SK-N-SH (cell line): ENCODE data around the gene MAPK8IP3. TPM values are rescaled to one million over a fixed set of nuclear protein-coding genes. Genes with fewer than 3 reads are reported as not detected.

Source experiments
- CTCF ChIA-PET: fragments of 300-600, 350-600 bp; formaldehyde crosslinking; extraction: SDS; loops from one replicate; lab custom pipeline; 2021; lab: Yijun Ruan, JAX
- POLR2A ChIA-PET: fragments of 350-600 bp; sonication (Branson Sonifier 250); formaldehyde crosslinking; extraction: SDS; loops from one replicate; lab custom pipeline; 2020; ENCODE audit warnings: antibody characterized with exemption, inconsistent platforms; lab: Yijun Ruan, JAX
- DNase-seq: peaks from one replicate; pipeline ENCODE4 v3.0.0; 2012
- H2AFZ ChIP-seq: fragments of 200-600 bp; sonication (generic); 2 replicates; pipeline ENCODE4 v1.8.1; 2016; ENCODE audit warnings: antibody characterized with exemption, mild to moderate bottlenecking, low read depth
- H3F3A ChIP-seq: fragments of 200-600 bp; sonication (generic); replicated peaks from 2 replicates; pipeline ENCODE3; 2016; ENCODE audit warnings: antibody characterized with exemption, mild to moderate bottlenecking; ENCODE audit not compliant: insufficient read depth
- H3K27ac ChIP-seq, 2 experiments: fragments of 200-500 bp in 1 of 2; fragments of 200-600 bp in 1 of 2; sonication (Bioruptor generic) in 1 of 2; sonication (generic), shearing (Covaris generic) in 1 of 2; 2 replicates each; pipeline versions ENCODE4 v1.5.1 to v1.6.1; 2014 to 2016; ENCODE audit warnings: low read depth in 2 of 2, inconsistent platforms in 1 of 2, low read length in 1 of 2, mild to moderate bottlenecking in 1 of 2, mixed read lengths in 1 of 2
- H3K27me3 ChIP-seq: fragments of 200-600 bp; sonication (generic), shearing (Covaris generic); 2 replicates; pipeline ENCODE4 v1.6.1; 2016; ENCODE audit warnings: mixed run types; ENCODE audit not compliant: insufficient read depth
- H3K36me3 ChIP-seq, 2 experiments: fragments of 200-500 bp in 1 of 2; fragments of 200-600 bp in 1 of 2; sonication (Bioruptor generic) in 1 of 2; sonication (generic) in 1 of 2; replicated peaks in 1 of 2; 2 replicates each; pipeline versions ENCODE3 to v1.5.1; 2014 to 2016; ENCODE audit warnings: low read length in 1 of 2, mild to moderate bottlenecking in 1 of 2; ENCODE audit not compliant: insufficient read depth in 2 of 2, control insufficient read depth in 1 of 2
- H3K4me1 ChIP-seq, 2 experiments: fragments of 200-500 bp in 1 of 2; fragments of 200-600 bp in 1 of 2; sonication (Bioruptor generic) in 1 of 2; sonication (generic), shearing (Covaris generic) in 1 of 2; 2 replicates each; pipeline versions ENCODE4 v1.5.1 to v1.6.1; 2014 to 2016; ENCODE audit warnings: low read depth in 1 of 2, low read length in 1 of 2, mixed run types in 1 of 2; ENCODE audit not compliant: insufficient read depth in 2 of 2, control insufficient read depth in 1 of 2
- H3K4me2 ChIP-seq: fragments of 200-600 bp; sonication (generic), shearing (Covaris generic); 2 replicates; pipeline ENCODE4 v1.6.1; 2017; ENCODE audit warnings: mixed run types
- H3K4me3 ChIP-seq, 2 experiments: fragments of 200-500 bp in 1 of 2; fragments of 200-600 bp in 1 of 2; sonication (Bioruptor generic) in 1 of 2; sonication (generic), shearing (Covaris generic) in 1 of 2; 2 replicates each; pipeline versions ENCODE4 v1.5.1 to v1.8.1; 2014 to 2016; ENCODE audit warnings: low read depth in 2 of 2, inconsistent platforms in 1 of 2, low read length in 1 of 2, mild to moderate bottlenecking in 1 of 2, mixed read lengths in 1 of 2, moderate library complexity in 1 of 2
- H3K79me2 ChIP-seq: fragments of 200-600 bp; sonication (generic); 2 replicates; pipeline ENCODE4 v1.8.1; 2017; ENCODE audit warnings: mild to moderate bottlenecking; ENCODE audit not compliant: insufficient read depth
- H3K9ac ChIP-seq: fragments of 200-600 bp; sonication (generic); 2 replicates; pipeline ENCODE4 v1.6.1; 2017; ENCODE audit warnings: mixed run types
- H3K9me2 ChIP-seq: fragments of 200-600 bp; sonication (generic); 2 replicates; pipeline ENCODE4 v1.6.1; 2017; ENCODE audit warnings: mixed run types
- H3K9me3 ChIP-seq: fragments of 200-600 bp; sonication (generic); 2 replicates; pipeline ENCODE4 v1.6.1; 2017; ENCODE audit warnings: mixed run types, mild to moderate bottlenecking, moderate library complexity
- H4K20me1 ChIP-seq: fragments of 200-600 bp; sonication (generic); 2 replicates; pipeline ENCODE4 v1.6.1; 2017; ENCODE audit warnings: mild to moderate bottlenecking, mixed run types; ENCODE audit not compliant: insufficient read depth
- CHD2 ChIP-seq: fragments of 150-350 bp; IDR thresholded peaks from 2 replicates; pipeline ENCODE4 v1.6.1; 2018; ENCODE audit warnings: low read length; ENCODE audit not compliant: partially characterized antibody
- FOSL2 ChIP-seq: IDR thresholded peaks from 2 replicates; pipeline ENCODE4 v1.4.0; 2012; ENCODE audit warnings: low read depth, mild to moderate bottlenecking, moderate library complexity, borderline replicate concordance
- FOXM1 ChIP-seq: IDR thresholded peaks from 2 replicates; pipeline ENCODE4 v1.4.0; 2012; ENCODE audit warnings: low read depth, mild to moderate bottlenecking
- GATA2 ChIP-seq: sonication (generic); formaldehyde crosslinking; IDR thresholded peaks from 2 replicates; pipeline ENCODE4 v1.5.0; 2020; ENCODE audit warnings: mild to moderate bottlenecking, missing genetic modification reagents
- RCOR1 ChIP-seq: fragments of 150-350 bp; IDR thresholded peaks from 2 replicates; pipeline ENCODE4 v1.6.1; 2017; ENCODE audit warnings: antibody characterized with exemption, low read length
- SIN3A ChIP-seq: IDR thresholded peaks from 2 replicates; pipeline ENCODE4 v1.6.1; 2012; ENCODE audit warnings: low read depth, mild to moderate bottlenecking, low read length, moderate library complexity, borderline replicate concordance
- TCF12 ChIP-seq: IDR thresholded peaks from 2 replicates; pipeline ENCODE4 v1.4.0; 2012
- WGBS: methylation state at CpG from one replicate; pipeline ENCODE4 v1.1.6; 2017; ENCODE audit warnings: low lambda C conversion rate; 5-methylcytosine and 5-hydroxymethylcytosine counted together
- polyA plus RNA-seq, 3 experiments: library from polyadenylated mRNA; depleted of rRNA; stranded (reverse); fragments of >200 nt; gene quantifications; 2 replicates each; pipeline ENCODE4 v1.2.3, GENCODE V29; 2012
- TF ChIP-seq, protein P1 (sequence below): fragments of 150-350 bp; IDR thresholded peaks from 2 replicates; pipeline ENCODE4 v1.6.1; 2016; ENCODE audit warnings: mild to moderate bottlenecking, low read depth, low read length
- TF ChIP-seq, protein P2 (sequence below): IDR thresholded peaks from 2 replicates; pipeline ENCODE4; 2012
- TF ChIP-seq, protein P3 (sequence below): IDR thresholded peaks from 2 replicates; pipeline ENCODE4 v1.4.0; 2012; ENCODE audit warnings: low read depth, borderline replicate concordance
- TF ChIP-seq, protein P4 (sequence below): fragments of 200-600 bp; sonication (generic); IDR thresholded peaks from 2 replicates; pipeline ENCODE4 v1.6.1; 2017; ENCODE audit warnings: antibody characterized with exemption, mild to moderate bottlenecking, moderate library complexity

MAPK8IP3 gene
- polyA plus RNA-seq, 1 of the 3 experiments (the other 2 are of a cell fraction), result 57.3 TPM

DNA sequence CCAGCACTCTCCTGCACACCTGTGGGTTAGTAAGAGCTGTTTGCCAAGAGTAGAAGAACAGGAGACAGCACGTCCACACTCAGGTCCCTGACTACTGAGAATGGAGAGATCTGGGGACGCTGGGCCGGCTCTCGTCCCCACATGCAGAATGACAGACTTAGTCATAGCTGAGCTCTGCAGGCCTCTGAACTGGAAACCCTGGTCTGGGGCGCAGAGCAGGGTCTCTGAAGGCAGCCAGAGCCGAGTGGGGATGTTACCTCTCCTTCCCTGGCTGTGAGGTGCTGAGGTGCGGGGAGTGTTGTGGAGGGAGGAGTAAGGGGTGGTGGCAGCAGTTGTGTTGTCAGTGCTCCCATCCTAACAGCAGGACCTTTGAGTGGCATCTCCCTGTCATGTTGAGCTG, 35.1 kb upstream of the MAPK8IP3 start (continued):
- TF ChIP-seq FOSL2 (no peak), SIN3A (no peak), FOXM1 (no peak), RCOR1 (no peak)
- TF ChIP-seq, protein P1, sequence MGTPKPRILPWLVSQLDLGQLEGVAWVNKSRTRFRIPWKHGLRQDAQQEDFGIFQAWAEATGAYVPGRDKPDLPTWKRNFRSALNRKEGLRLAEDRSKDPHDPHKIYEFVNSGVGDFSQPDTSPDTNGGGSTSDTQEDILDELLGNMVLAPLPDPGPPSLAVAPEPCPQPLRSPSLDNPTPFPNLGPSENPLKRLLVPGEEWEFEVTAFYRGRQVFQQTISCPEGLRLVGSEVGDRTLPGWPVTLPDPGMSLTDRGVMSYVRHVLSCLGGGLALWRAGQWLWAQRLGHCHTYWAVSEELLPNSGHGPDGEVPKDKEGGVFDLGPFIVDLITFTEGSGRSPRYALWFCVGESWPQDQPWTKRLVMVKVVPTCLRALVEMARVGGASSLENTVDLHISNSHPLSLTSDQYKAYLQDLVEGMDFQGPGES, result no peak
- TF ChIP-seq, protein P2, sequence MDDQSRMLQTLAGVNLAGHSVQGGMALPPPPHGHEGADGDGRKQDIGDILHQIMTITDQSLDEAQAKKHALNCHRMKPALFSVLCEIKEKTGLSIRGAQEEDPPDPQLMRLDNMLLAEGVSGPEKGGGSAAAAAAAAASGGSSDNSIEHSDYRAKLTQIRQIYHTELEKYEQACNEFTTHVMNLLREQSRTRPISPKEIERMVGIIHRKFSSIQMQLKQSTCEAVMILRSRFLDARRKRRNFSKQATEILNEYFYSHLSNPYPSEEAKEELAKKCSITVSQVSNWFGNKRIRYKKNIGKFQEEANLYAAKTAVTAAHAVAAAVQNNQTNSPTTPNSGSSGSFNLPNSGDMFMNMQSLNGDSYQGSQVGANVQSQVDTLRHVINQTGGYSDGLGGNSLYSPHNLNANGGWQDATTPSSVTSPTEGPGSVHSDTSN, result no peak
- TF ChIP-seq, protein P3, sequence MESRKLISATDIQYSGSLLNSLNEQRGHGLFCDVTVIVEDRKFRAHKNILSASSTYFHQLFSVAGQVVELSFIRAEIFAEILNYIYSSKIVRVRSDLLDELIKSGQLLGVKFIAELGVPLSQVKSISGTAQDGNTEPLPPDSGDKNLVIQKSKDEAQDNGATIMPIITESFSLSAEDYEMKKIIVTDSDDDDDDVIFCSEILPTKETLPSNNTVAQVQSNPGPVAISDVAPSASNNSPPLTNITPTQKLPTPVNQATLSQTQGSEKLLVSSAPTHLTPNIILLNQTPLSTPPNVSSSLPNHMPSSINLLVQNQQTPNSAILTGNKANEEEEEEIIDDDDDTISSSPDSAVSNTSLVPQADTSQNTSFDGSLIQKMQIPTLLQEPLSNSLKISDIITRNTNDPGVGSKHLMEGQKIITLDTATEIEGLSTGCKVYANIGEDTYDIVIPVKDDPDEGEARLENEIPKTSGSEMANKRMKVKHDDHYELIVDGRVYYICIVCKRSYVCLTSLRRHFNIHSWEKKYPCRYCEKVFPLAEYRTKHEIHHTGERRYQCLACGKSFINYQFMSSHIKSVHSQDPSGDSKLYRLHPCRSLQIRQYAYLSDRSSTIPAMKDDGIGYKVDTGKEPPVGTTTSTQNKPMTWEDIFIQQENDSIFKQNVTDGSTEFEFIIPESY, result no peak

DNA sequence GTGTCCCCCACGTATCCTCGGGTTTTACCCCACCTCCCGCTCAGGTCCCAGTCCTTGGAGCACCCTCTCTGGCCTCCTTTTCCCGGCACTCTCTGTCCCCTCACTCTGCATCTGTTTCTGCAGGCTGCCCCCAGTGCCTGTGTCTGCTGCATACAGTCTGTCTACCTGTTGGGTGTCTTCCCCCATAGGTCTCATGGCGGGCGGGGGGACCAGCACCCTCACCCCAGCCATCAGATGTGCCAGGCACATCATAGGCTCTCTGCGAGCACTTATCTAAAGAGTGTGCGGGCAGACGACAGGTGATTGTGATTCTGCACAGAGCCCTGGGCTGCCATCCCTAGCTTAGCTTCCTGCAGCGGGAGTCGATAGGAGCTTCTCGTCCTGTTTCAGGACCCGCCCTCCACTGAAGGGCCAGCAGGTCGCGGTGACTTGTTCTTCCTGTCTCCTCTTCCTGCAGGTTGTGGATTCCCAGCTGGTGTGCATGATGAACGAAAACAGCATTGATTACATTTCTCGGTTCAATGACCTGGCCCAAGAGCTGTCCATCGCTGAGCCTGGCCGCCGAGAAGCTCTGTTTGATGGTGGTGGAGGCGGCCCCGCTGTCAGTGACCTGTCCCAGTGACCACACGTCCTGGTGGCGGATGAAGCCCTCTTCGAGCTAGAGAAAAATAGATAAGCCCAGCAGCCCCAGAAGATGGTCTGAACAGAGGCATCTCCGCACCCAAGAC, 32.4 kb upstream of the MAPK8IP3 start:
- no peak overlapping the region for H3K4me3 ChIP-seq
- H3K79me2 ChIP-seq, result peaks cover 8% of the 10 kb centered on the region
- POLR2A ChIA-PET, result no interaction called here
- H4K20me1 ChIP-seq, result no peaks in the 10 kb centered on the region
- no peak overlapping the region for H2AFZ ChIP-seq
- H3K4me1 ChIP-seq, result peaks cover 0 to 6% of the 10 kb centered on the region in 2 experiments; a peak in 1 of 4 replicates
- H3K9ac ChIP-seq, result no peak overlapping the region
- WGBS, result 95% methylated on average over 22 of the region's 26 CpGs
- no peak overlapping the region for H3K27ac ChIP-seq
- DNase-seq, result no peak
- H3K9me3 ChIP-seq, result no peaks in the 10 kb centered on the region
- no peaks in the 10 kb centered on the region for H3K9me2 ChIP-seq
- peaks cover 19% of the 10 kb centered on the region for H3F3A ChIP-seq
- CTCF ChIA-PET, result interaction anchor here (1.2 kb wide), 1 partner anchor 32 kb away, joined by 4 read pairs; the partner anchor contains the start of gene MAPK8IP3
- no peaks in the 10 kb centered on the region for H3K27me3 ChIP-seq
- TF ChIP-seq, protein P4, sequence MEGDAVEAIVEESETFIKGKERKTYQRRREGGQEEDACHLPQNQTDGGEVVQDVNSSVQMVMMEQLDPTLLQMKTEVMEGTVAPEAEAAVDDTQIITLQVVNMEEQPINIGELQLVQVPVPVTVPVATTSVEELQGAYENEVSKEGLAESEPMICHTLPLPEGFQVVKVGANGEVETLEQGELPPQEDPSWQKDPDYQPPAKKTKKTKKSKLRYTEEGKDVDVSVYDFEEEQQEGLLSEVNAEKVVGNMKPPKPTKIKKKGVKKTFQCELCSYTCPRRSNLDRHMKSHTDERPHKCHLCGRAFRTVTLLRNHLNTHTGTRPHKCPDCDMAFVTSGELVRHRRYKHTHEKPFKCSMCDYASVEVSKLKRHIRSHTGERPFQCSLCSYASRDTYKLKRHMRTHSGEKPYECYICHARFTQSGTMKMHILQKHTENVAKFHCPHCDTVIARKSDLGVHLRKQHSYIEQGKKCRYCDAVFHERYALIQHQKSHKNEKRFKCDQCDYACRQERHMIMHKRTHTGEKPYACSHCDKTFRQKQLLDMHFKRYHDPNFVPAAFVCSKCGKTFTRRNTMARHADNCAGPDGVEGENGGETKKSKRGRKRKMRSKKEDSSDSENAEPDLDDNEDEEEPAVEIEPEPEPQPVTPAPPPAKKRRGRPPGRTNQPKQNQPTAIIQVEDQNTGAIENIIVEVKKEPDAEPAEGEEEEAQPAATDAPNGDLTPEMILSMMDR, result no peak
- TF ChIP-seq GATA2 (CRISPR knock-in tag) (no peak), CHD2 (no peak), TCF12 (no peak)
- H3K36me3 ChIP-seq, result peaks cover 19 to 65% of the 10 kb centered on the region in 2 experiments
- no peak overlapping the region for H3K4me2 ChIP-seq
